ENCODE measurements around the gene NOVA2.
A peak's percentile ranks its signal among the peaks of the same experiment; 100 is the strongest.

Gene NOVA2

DNA sequence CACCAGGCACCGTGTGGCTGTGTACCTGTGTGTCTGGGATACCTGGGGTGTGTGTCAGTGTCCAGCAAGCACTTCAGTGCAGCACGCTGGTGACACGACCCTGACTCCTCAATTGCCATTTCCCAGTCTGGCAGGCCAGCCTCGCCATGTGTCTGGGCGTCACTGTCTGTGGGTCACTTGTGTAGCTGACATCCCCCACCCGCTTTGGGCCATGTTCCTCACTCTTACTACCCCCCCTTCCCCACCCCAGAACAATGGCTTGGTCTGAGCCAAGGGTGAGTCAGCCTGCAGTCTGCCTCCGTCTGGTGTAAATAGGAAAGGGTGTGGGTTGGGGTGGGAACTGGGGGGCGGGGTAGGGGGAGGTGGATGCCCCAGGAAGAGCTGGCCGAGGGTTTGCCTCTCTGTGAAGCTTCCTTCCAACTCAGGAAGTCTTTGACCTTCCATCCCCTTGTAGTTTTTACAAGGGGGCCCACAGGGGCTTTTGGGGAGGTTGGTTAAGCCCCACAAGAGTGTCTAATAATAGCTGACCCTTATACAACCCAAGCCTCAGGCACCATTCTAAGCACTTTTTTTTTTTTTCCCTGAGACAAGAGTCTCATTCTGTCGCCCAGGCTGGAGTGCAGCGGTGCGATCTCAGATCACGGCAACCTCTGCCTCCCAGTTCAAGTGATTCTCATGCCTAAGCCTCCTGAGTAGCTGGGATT lies 17.6 kb downstream of the NOVA2 start:
- no peak for DNase-seq (ENCODE audit: insufficient read length, low spot score)
- TF ChIP-seq POLR2AphosphoS5 (IDR thresholded peaks at IDR 0.05; ENCODE audit: low read depth, low read length) (no peak), TAF1 (IDR thresholded peaks at IDR 0.05; ENCODE audit: low read depth, low read length) (no peak), POLR2A (IDR thresholded peaks at IDR 0.05; ENCODE audit: low read depth, low read length) (no peak), SPI1 (IDR thresholded peaks at IDR 0.05; ENCODE audit: low read depth, low read length) (no peak), PAX5 (IDR thresholded peaks at IDR 0.05; ENCODE audit: insufficient read depth, low read length, severe bottlenecking) (no peak), POU2F2 (IDR thresholded peaks at IDR 0.05; ENCODE audit: low read depth, low read length) (no peak)
- FAIRE-seq = no peak

DNA sequence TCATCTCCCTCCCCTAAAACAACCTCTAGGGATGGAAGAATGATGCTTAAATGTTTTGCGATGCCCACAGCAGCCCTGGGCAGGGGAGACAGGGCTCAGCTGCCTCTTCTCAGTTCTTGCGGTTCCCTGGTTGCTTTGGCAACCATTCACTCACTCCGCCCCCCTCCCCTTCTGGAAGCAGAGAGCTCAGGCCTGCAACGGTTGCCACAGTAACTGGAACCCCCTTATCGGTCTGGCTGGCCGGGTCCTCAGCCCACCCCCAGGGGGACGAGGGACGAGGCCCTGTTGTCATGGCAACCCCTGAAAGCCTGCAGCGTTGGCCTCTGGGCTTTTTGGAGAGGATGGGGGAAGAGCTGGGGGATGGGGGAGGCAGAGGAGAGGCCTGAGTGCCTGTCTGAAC lies 19.5 kb downstream of the NOVA2 start:
- DNase-seq (ENCODE audit: insufficient read length, low spot score) = no peak
- no peak for FAIRE-seq
- TF ChIP-seq POLR2AphosphoS5 (IDR thresholded peaks at IDR 0.05; ENCODE audit: low read depth, low read length) (no peak), TAF1 (IDR thresholded peaks at IDR 0.05; ENCODE audit: low read depth, low read length) (no peak), SPI1 (IDR thresholded peaks at IDR 0.05; ENCODE audit: low read depth, low read length) (no peak), POLR2A (IDR thresholded peaks at IDR 0.05; ENCODE audit: low read depth, low read length) (no peak), PAX5 (IDR thresholded peaks at IDR 0.05; ENCODE audit: insufficient read depth, low read length, severe bottlenecking) (no peak), POU2F2 (IDR thresholded peaks at IDR 0.05; ENCODE audit: low read depth, low read length) (no peak)

DNA sequence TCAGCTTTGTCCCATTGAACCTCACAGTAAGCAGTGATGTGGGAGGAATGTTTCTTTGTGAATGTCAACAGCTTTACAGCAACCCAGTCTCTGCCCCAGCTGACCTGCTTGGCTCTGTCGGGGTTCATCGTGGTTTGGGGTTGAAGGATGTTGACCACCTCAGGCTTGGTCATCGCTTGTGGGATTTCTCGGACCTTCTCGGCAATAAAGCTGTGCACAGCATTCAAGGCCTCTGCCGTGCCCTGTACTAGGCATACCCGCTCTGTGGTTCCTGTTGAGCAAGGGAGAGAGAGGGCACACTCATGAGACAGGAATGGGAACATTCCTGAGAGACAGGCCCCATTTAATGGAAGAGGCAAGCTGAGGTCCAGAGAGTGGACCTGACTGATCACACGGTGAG lies 20.0 kb downstream of the NOVA2 start:
- DNase-seq (ENCODE audit: insufficient read length, low spot score) (no peak), FAIRE-seq (no peak)
- no peak for TF ChIP-seq POLR2AphosphoS5 (IDR thresholded peaks at IDR 0.05; ENCODE audit: low read depth, low read length)
- no peak for TF ChIP-seq SPI1 (IDR thresholded peaks at IDR 0.05; ENCODE audit: low read depth, low read length)
- no peak for TF ChIP-seq POLR2A (IDR thresholded peaks at IDR 0.05; ENCODE audit: low read depth, low read length)
- no peak for TF ChIP-seq PAX5 (IDR thresholded peaks at IDR 0.05; ENCODE audit: insufficient read depth, low read length, severe bottlenecking)
- no peak for TF ChIP-seq TAF1 (IDR thresholded peaks at IDR 0.05; ENCODE audit: low read depth, low read length)
- TF ChIP-seq POU2F2 (IDR thresholded peaks at IDR 0.05; ENCODE audit: low read depth, low read length) = no peak

DNA sequence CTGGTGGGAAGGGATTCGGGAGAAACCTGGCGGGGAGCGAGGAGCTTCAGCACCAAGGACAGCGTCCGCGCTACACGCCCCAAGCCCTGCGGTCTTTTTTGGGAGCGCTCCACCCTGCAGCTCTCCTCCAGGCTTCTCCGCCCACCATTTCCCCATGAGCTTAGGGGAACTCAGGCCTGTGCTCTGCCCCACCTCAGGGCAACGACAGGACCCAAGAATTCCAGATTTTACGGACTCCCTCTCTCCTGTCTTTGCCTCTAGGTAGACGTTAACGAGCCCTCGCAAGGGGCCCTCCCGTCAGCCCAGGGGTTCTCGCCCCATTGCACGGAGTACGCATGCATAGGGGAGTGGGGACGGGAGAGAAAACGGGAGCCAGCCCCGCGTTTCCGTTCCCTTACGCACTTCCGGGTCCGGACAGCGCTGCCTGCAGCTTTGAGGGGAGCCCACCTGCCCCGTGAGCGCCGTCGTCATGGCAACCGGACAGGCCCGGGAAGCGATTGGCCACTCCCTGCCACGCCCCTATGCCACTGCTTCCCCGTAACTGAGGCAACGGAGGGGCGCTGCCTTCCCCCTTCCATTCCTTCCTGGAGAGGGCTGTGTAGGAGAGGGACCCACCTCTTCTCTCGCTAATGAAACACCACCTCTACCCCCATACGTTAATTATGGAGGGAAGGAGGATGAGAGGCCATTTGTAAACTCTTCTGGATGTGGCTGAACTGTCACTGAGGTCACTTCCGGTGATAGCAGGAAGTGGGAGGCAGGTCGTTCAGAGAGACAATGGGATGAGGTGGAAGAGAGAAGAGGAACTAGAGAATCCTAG lies 20.8 kb downstream of the NOVA2 start:
- FAIRE-seq = peak; percentile 26
- no peak for DNase-seq (ENCODE audit: insufficient read length, low spot score)
- TF ChIP-seq SPI1 (IDR thresholded peaks at IDR 0.05; ENCODE audit: low read depth, low read length) (0 out of 2 replicates have a peak, but pooled peaks have one; percentile 15), TAF1 (IDR thresholded peaks at IDR 0.05; ENCODE audit: low read depth, low read length) (no peak)

DNA sequence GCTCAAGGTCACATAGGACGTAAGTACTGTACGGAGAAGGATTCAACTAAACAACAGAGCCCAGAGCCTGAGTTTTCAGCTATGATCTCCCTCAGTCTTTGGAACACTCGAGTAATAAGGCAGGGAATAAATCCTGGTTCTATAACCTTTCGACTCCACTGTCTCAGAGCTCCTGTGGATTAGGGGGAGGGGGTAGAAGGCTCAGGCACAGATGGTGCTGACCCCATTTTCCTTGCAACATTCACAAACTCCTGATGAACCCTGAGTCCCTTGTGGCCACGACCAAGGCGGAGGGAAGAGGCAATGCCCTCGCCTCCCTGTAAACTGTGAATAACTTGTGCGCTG lies 21.4 kb downstream of the NOVA2 start:
- TF ChIP-seq TAF1 (IDR thresholded peaks at IDR 0.05; ENCODE audit: low read depth, low read length) (no peak), POLR2AphosphoS5 (IDR thresholded peaks at IDR 0.05; ENCODE audit: low read depth, low read length) (no peak), SPI1 (IDR thresholded peaks at IDR 0.05; ENCODE audit: low read depth, low read length) (no peak), PAX5 (IDR thresholded peaks at IDR 0.05; ENCODE audit: insufficient read depth, low read length, severe bottlenecking) (no peak), POLR2A (IDR thresholded peaks at IDR 0.05; ENCODE audit: low read depth, low read length) (no peak), POU2F2 (IDR thresholded peaks at IDR 0.05; ENCODE audit: low read depth, low read length) (no peak)
- DNase-seq (ENCODE audit: insufficient read length, low spot score) (no peak), FAIRE-seq (no peak)

DNA sequence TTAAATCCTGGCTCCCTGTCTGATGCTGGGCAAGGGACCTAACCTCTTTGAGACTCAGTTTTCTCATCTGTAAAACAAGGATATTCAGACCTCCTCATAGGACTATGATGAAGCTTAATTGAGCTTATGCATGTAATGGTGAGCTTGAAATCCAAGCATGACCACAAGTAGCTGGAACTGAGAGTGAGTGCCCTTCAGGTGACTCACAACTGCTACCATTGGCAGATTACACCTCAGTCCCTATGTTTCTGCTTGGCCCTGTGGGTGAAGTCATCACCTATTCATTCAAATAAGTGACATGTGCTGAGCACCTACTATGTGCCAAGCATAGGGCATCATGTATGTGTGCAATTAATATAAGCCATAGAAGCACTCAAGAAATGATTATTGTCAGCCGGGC lies 25.7 kb downstream of the NOVA2 start:
- DNase-seq (ENCODE audit: insufficient read length, low spot score) = no peak
- TF ChIP-seq TAF1 (IDR thresholded peaks at IDR 0.05; ENCODE audit: low read depth, low read length) = no peak
- no peak for TF ChIP-seq PAX5 (IDR thresholded peaks at IDR 0.05; ENCODE audit: insufficient read depth, low read length, severe bottlenecking)
- no peak for TF ChIP-seq POLR2AphosphoS5 (IDR thresholded peaks at IDR 0.05; ENCODE audit: low read depth, low read length)
- no peak for TF ChIP-seq POLR2A (IDR thresholded peaks at IDR 0.05; ENCODE audit: low read depth, low read length)
- TF ChIP-seq SPI1 (IDR thresholded peaks at IDR 0.05; ENCODE audit: low read depth, low read length) = no peak
- FAIRE-seq = no peak

DNA sequence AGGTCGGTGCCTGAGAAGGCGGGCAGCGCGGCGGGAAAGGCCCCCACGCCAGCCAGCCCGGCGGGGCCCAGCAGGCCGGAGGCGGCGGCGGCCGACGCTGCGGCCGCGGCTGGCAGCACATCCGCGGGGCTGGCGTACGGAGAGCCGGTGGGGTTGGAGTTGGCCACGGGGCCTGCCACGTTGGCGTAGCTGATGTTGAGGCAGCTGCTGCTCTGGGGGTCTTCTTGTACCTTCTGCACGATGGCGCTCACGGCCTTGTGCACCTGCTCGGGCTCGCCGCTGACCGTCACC lies 33.2 kb downstream of the NOVA2 start:
- DNase-seq (ENCODE audit: insufficient read length, low spot score) (no peak), FAIRE-seq (no peak)
- TF ChIP-seq POLR2AphosphoS5 (IDR thresholded peaks at IDR 0.05; ENCODE audit: low read depth, low read length) (no peak), POLR2A (IDR thresholded peaks at IDR 0.05; ENCODE audit: low read depth, low read length) (no peak), SPI1 (IDR thresholded peaks at IDR 0.05; ENCODE audit: low read depth, low read length) (no peak), PAX5 (IDR thresholded peaks at IDR 0.05; ENCODE audit: insufficient read depth, low read length, severe bottlenecking) (no peak), TAF1 (IDR thresholded peaks at IDR 0.05; ENCODE audit: low read depth, low read length) (no peak), POU2F2 (IDR thresholded peaks at IDR 0.05; ENCODE audit: low read depth, low read length) (no peak)

DNA sequence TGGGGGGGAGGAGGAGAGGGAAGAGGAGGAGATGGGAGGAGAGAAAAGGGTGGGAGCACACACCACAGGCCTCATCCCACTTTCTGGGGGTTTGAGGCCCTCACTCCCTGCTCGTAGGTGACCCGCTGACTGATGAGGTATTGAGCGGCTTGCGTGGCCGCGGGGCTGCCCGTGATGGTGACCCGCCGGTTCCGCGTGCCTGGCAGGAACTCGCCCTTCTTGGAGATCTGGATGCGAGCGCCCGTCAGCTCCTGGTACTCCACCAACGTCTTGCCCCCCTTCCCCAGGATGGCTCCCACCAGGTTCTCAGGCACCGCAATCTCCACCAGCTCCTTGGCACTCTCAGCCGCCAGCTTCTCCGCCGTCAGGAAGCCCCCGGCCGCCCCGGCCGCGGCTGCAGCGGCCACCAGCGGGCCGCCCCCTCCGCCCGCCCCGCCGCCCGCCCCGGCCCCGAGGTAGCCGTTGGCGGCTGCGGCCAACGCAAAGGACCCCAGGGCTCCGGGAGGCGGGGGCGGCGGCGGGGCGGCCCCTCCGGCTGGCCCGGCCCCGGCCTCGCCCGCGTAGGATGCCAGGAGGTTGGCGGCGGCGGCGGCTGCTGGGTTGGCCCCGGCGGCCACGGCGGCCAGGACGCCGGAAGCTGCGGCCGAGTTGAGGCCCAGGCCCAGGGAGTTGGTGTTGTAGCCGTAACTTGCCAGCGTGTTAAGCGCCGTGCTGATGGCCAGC lies 33.7 kb downstream of the NOVA2 start:
- FAIRE-seq (no peak), DNase-seq (ENCODE audit: insufficient read length, low spot score) (no peak)
- no peak for TF ChIP-seq POLR2AphosphoS5 (IDR thresholded peaks at IDR 0.05; ENCODE audit: low read depth, low read length)
- no peak for TF ChIP-seq PAX5 (IDR thresholded peaks at IDR 0.05; ENCODE audit: insufficient read depth, low read length, severe bottlenecking)
- TF ChIP-seq SPI1 (IDR thresholded peaks at IDR 0.05; ENCODE audit: low read depth, low read length) = no peak
- no peak for TF ChIP-seq POLR2A (IDR thresholded peaks at IDR 0.05; ENCODE audit: low read depth, low read length)
- no peak for TF ChIP-seq POU2F2 (IDR thresholded peaks at IDR 0.05; ENCODE audit: low read depth, low read length)
- TF ChIP-seq TAF1 (IDR thresholded peaks at IDR 0.05; ENCODE audit: low read depth, low read length) = no peak

DNA sequence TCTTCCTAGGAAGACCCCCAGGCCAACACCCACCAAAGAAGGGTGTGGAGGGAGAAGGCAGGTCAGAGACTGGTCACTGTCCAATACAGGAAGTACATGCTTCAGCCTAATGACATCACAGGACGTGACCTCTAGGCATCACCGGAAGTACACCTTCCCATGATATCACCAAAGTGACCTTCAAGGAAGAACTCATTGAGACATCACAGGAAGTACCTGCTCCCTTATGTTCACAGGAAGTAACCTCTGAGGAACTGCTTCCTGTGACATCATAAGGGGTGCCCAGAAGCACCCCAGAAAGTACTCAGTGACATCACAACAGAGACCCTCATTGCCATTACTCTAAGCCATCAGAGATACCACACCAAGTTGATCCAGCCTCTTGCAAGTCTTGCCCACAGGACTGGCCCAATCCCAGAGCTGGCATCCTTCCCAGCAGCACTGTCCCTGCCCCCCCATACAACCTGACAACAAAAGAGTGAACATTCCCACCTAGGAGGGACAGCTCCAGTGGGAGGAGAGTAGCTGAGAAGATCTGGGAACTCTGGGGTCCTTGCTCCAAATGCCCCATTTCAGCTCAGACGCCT lies 34.8 kb downstream of the NOVA2 start:
- no peak for TF ChIP-seq PAX5 (IDR thresholded peaks at IDR 0.05; ENCODE audit: insufficient read depth, low read length, severe bottlenecking)
- no peak for TF ChIP-seq POU2F2 (IDR thresholded peaks at IDR 0.05; ENCODE audit: low read depth, low read length)
- TF ChIP-seq POLR2AphosphoS5 (IDR thresholded peaks at IDR 0.05; ENCODE audit: low read depth, low read length) = no peak
- TF ChIP-seq TAF1 (IDR thresholded peaks at IDR 0.05; ENCODE audit: low read depth, low read length) = no peak
- TF ChIP-seq POLR2A (IDR thresholded peaks at IDR 0.05; ENCODE audit: low read depth, low read length) = no peak
- no peak for TF ChIP-seq SPI1 (IDR thresholded peaks at IDR 0.05; ENCODE audit: low read depth, low read length)
- DNase-seq (ENCODE audit: insufficient read length, low spot score) (no peak), FAIRE-seq (no peak)
